22Rv1 (cell line): ENCODE results near the gene MAGEF1.

Experiments
- H3K27ac ChIP-seq: fragments of 450-650 bp; 2 replicates; pipeline ENCODE4 v1.5.1; 2017
- ZFX ChIP-seq: fragments of 450-650 bp; IDR thresholded peaks from 2 replicates; pipeline ENCODE4 v1.6.1; 2017; ENCODE audit warnings: antibody characterized with exemption, borderline replicate concordance
- TF ChIP-seq, protein P1 (sequence below): fragments of 450-650 bp; IDR thresholded peaks from 2 replicates; pipeline ENCODE4 v1.5.1; 2017; ENCODE audit warnings: mild to moderate bottlenecking

Gene MAGEF1

DNA sequence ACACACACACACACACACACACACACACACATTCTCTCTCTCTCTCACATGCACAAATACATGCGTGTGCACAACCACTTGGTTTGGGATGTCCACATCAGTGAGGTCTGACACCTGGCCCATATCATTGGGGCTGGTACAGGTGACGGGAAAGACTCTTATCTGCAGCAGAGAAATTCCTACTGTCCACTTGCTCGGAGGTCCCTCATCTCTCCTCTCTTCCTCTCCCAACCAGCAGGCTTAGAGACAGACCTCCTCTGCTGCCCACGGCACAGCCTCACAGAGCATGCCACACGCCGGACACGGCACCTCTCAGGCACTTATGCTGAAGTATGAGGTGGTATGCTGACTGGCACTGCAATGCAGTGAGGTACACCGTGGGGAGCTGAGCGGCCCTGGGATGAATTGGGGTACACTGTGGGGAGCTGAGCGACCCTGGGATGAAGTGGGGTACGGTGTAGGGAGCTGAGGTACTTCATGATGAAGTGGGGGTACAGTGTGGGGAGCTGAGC, 41.7 kb downstream of the MAGEF1 start:
- no peak overlapping the region for H3K27ac ChIP-seq
- TF ChIP-seq, protein P1, sequence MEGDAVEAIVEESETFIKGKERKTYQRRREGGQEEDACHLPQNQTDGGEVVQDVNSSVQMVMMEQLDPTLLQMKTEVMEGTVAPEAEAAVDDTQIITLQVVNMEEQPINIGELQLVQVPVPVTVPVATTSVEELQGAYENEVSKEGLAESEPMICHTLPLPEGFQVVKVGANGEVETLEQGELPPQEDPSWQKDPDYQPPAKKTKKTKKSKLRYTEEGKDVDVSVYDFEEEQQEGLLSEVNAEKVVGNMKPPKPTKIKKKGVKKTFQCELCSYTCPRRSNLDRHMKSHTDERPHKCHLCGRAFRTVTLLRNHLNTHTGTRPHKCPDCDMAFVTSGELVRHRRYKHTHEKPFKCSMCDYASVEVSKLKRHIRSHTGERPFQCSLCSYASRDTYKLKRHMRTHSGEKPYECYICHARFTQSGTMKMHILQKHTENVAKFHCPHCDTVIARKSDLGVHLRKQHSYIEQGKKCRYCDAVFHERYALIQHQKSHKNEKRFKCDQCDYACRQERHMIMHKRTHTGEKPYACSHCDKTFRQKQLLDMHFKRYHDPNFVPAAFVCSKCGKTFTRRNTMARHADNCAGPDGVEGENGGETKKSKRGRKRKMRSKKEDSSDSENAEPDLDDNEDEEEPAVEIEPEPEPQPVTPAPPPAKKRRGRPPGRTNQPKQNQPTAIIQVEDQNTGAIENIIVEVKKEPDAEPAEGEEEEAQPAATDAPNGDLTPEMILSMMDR: no peak
- no peak for TF ChIP-seq ZFX

DNA sequence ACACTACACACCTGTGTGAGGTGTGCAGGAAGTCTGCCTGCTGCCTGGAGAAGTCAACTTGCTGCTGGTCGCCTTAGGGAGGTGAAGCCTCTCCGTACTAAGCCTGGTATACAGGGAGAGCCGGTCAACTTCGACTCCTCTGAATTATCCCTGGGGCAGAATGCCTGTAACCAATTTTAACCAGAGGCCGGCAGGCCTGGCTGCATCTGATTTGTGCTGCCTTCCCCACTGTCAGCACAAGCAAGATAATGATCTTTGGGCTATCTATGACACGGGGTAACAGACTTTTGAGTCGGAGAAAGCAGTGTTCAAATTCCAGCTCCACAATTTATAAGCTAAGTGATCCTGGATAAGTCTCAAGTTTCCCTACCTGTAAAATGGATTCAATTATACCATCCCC, 42.3 kb downstream of the MAGEF1 start:
- H3K27ac ChIP-seq: no peak overlapping the region
- no peak for TF ChIP-seq ZFX
- TF ChIP-seq, protein P1: no peak

DNA sequence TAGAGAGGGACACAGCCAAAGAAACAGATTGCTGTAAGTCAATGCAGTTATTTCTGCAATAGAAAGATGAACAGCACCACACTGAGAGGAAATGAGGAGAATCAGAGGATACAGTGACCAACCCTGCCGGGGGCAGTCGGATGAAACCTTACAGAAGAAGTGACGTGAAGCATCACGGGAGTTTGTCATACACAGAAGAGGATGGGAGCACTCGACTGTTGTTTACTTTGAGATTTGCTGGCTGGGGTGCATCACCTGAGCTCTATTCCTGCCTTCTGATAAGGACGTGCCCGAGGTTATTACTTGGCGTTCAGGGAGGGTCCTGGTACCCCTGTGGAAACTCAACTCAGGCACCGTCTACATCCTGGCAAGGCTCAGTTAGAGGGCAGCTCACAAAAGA, 45.4 kb downstream of the MAGEF1 start:
- TF ChIP-seq, protein P1: no peak
- TF ChIP-seq ZFX: no peak
- no peak overlapping the region for H3K27ac ChIP-seq

DNA sequence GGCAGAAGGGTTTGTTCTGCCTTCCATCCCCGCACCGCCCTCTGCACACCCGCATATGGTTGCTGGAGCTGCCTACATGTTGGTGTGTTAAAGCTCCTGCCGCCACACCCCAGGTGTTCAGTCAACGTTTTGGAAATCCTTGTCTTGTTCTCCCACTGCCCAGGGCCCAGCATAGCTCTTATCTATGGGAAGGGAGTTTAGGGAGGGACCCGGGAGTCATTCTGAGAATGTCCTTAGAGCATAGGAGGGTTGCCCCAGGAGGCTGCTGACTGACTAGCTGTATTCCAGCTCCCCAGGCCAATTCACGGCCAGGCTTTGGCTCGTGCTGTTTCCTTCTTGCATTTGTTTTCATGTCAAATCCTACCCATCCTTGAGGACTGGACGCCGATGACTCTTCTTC, 46.8 kb downstream of the MAGEF1 start:
- no peak for TF ChIP-seq ZFX
- TF ChIP-seq, protein P1: no peak
- H3K27ac ChIP-seq: no peak overlapping the region

DNA sequence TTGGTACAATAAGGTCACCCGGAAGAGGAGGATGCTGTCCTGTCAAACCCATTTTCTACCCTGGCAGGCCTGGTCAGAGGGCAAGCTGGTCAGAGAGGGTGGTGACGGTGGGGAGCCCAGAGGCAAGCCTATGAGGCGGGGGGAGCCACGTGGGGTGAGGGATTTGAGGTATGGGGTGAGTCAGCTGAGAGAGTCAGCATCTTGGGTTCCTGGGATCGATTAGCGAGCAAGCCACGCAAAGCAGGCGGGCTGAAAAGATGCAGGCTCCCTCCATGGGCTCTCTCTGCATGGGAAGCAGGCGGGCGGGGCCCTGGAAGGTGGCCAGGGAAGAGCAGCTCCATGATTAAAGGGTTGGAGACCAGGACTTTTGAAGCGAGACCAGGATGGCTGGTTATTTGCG, 48.1 kb downstream of the MAGEF1 start:
- no peak overlapping the region for H3K27ac ChIP-seq
- TF ChIP-seq, protein P1: no peak
- TF ChIP-seq ZFX: no peak

DNA sequence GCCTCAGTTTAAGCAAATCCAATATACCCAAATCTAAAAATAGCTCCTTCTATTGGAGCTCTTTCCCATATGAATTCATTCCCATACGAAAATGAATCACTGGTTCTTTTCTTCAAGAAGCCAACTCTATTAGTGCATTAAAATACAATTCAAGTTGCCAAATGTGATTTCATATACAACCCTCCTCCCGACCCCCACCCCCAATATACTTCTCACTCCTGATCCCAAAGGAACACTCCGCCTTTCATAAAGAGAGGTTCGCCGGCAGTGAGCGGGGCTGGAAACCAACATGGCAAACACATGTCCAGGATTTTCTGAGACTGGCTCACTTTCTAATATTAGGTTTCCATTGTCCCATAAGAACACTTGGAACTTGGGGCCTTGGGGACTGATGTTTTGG, 48.5 kb downstream of the MAGEF1 start:
- H3K27ac ChIP-seq: no peak overlapping the region
- TF ChIP-seq, protein P1: no peak
- TF ChIP-seq ZFX: no peak

DNA sequence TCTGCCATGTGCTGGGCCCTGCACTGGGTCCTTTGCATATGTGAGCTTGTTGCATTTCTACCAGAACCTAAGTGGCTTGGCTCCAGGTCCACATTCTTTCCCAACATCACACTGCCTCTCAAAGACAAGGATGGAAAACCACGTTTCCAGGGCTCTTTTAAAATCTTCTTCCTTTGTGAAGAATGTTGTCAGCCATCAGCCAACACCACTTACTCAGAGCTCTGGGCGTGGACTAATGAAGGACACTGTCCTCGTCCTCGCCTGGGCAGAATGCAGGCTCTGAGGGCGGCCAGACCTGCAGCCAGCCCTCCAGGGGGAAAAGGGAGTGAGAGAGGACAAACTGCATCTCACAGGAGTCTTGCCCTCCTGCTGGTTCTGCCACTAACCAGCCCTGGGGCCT, 49.7 kb downstream of the MAGEF1 start:
- TF ChIP-seq, protein P1: no peak
- TF ChIP-seq ZFX: no peak
- no peak overlapping the region for H3K27ac ChIP-seq
